SK-N-SH (cell line): ENCODE data around the gene KANK4.

Experiments
- EP300 ChIP-seq, 2 experiments: IDR thresholded peaks; 2 replicates each; pipeline versions ENCODE4 v1.4.0 to v1.6.1; 2012; ENCODE audit warnings: borderline replicate concordance in 1 of 2, low read depth in 1 of 2, low read length in 1 of 2
- EZH2phosphoT487 ChIP-seq: fragments of 200-600 bp; sonication (generic); IDR thresholded peaks from 2 replicates; pipeline ENCODE4 v1.6.1; 2017; ENCODE audit warnings: low read depth, mixed run types, mild to moderate bottlenecking, antibody characterized with exemption, moderate library complexity, borderline replicate concordance
- GABPA ChIP-seq: IDR thresholded peaks from 2 replicates; pipeline ENCODE4 v1.4.0; 2012; ENCODE audit warnings: low read depth, mild to moderate bottlenecking
- GATA2 ChIP-seq: sonication (generic); formaldehyde crosslinking; IDR thresholded peaks from 2 replicates; pipeline ENCODE4 v1.5.0; 2020; ENCODE audit warnings: mild to moderate bottlenecking, missing genetic modification reagents
- JUND ChIP-seq: IDR thresholded peaks from 2 replicates; pipeline ENCODE4 v1.4.0; 2012
- RCOR1 ChIP-seq: fragments of 150-350 bp; IDR thresholded peaks from 2 replicates; pipeline ENCODE4 v1.6.1; 2017; ENCODE audit warnings: antibody characterized with exemption, low read length
- SIN3A ChIP-seq: IDR thresholded peaks from 2 replicates; pipeline ENCODE4 v1.6.1; 2012; ENCODE audit warnings: low read depth, mild to moderate bottlenecking, low read length, moderate library complexity, borderline replicate concordance
- TAF1 ChIP-seq: IDR thresholded peaks from 2 replicates; pipeline ENCODE4 v1.6.1; 2012; ENCODE audit warnings: low read depth, mild to moderate bottlenecking, low read length, moderate library complexity, borderline replicate concordance
- YY1 ChIP-seq: IDR thresholded peaks from 2 replicates; pipeline ENCODE4 v1.4.0; 2012; ENCODE audit warnings: low read depth, mild to moderate bottlenecking
- TF ChIP-seq, protein P1 (sequence below): fragments of 200-600 bp; sonication (generic); IDR thresholded peaks from 2 replicates; pipeline ENCODE4 v1.6.1; 2017; ENCODE audit warnings: antibody characterized with exemption, mild to moderate bottlenecking, moderate library complexity
- TF ChIP-seq, protein P2 (sequence below): fragments of 150-350 bp; IDR thresholded peaks from 2 replicates; pipeline ENCODE4 v1.6.1; 2017; ENCODE audit warnings: antibody characterized with exemption, low read length, low read depth, borderline replicate concordance
- TF ChIP-seq, protein P3 (sequence below): IDR thresholded peaks from 2 replicates; pipeline ENCODE4 v1.6.1; 2012; ENCODE audit warnings: mild to moderate bottlenecking, low read depth, low read length, moderate library complexity
- TF ChIP-seq, protein P4 (sequence below): IDR thresholded peaks from 2 replicates; pipeline ENCODE4; 2012

DNA sequence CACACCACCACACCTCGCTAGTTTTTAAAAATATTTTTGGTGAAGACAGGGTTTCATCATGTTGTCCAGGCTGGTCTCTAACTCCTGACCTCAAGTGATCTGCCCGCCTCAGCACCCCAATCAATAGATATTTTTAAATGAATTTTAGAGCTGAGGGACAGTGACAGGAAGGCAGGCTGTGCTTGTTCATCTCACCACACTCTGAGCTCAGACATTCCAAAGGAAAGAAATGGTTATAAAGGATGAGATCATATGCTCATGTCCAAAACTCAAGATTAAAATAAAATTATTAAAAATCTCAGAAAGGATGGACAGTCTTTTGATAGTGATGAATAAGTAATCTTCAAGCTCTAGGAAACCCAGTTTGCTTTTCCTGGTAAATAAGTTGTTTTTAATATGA is 83.7 kb downstream of the KANK4 start:
- TF ChIP-seq SIN3A: no peak
- TF ChIP-seq GABPA: no peak
- TF ChIP-seq RCOR1: no peak
- TF ChIP-seq, protein P1, sequence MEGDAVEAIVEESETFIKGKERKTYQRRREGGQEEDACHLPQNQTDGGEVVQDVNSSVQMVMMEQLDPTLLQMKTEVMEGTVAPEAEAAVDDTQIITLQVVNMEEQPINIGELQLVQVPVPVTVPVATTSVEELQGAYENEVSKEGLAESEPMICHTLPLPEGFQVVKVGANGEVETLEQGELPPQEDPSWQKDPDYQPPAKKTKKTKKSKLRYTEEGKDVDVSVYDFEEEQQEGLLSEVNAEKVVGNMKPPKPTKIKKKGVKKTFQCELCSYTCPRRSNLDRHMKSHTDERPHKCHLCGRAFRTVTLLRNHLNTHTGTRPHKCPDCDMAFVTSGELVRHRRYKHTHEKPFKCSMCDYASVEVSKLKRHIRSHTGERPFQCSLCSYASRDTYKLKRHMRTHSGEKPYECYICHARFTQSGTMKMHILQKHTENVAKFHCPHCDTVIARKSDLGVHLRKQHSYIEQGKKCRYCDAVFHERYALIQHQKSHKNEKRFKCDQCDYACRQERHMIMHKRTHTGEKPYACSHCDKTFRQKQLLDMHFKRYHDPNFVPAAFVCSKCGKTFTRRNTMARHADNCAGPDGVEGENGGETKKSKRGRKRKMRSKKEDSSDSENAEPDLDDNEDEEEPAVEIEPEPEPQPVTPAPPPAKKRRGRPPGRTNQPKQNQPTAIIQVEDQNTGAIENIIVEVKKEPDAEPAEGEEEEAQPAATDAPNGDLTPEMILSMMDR: no peak
- TF ChIP-seq GATA2 (CRISPR knock-in tag): no peak
- TF ChIP-seq, protein P2, sequence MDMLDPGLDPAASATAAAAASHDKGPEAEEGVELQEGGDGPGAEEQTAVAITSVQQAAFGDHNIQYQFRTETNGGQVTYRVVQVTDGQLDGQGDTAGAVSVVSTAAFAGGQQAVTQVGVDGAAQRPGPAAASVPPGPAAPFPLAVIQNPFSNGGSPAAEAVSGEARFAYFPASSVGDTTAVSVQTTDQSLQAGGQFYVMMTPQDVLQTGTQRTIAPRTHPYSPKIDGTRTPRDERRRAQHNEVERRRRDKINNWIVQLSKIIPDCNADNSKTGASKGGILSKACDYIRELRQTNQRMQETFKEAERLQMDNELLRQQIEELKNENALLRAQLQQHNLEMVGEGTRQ: no peak
- no peak for TF ChIP-seq JUND
- no peak for TF ChIP-seq TAF1
- TF ChIP-seq, protein P3, sequence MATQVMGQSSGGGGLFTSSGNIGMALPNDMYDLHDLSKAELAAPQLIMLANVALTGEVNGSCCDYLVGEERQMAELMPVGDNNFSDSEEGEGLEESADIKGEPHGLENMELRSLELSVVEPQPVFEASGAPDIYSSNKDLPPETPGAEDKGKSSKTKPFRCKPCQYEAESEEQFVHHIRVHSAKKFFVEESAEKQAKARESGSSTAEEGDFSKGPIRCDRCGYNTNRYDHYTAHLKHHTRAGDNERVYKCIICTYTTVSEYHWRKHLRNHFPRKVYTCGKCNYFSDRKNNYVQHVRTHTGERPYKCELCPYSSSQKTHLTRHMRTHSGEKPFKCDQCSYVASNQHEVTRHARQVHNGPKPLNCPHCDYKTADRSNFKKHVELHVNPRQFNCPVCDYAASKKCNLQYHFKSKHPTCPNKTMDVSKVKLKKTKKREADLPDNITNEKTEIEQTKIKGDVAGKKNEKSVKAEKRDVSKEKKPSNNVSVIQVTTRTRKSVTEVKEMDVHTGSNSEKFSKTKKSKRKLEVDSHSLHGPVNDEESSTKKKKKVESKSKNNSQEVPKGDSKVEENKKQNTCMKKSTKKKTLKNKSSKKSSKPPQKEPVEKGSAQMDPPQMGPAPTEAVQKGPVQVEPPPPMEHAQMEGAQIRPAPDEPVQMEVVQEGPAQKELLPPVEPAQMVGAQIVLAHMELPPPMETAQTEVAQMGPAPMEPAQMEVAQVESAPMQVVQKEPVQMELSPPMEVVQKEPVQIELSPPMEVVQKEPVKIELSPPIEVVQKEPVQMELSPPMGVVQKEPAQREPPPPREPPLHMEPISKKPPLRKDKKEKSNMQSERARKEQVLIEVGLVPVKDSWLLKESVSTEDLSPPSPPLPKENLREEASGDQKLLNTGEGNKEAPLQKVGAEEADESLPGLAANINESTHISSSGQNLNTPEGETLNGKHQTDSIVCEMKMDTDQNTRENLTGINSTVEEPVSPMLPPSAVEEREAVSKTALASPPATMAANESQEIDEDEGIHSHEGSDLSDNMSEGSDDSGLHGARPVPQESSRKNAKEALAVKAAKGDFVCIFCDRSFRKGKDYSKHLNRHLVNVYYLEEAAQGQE: no peak
- TF ChIP-seq EZH2phosphoT487: no peak
- TF ChIP-seq, protein P4, sequence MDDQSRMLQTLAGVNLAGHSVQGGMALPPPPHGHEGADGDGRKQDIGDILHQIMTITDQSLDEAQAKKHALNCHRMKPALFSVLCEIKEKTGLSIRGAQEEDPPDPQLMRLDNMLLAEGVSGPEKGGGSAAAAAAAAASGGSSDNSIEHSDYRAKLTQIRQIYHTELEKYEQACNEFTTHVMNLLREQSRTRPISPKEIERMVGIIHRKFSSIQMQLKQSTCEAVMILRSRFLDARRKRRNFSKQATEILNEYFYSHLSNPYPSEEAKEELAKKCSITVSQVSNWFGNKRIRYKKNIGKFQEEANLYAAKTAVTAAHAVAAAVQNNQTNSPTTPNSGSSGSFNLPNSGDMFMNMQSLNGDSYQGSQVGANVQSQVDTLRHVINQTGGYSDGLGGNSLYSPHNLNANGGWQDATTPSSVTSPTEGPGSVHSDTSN: no peak
- no peak for TF ChIP-seq EP300 (IDR thresholded peaks at IDR 0.05; ENCODE audit: borderline replicate concordance in 1 of 2, low read depth in 1 of 2, low read length in 1 of 2)
- no peak for TF ChIP-seq YY1
